Ovary (tissue), 3 donors: Measurements from ENCODE around the gene ADGRA1.

Source experiments
- CTCF ChIP-seq, 3 donors: fragments of 450-650 bp in 2 of 3; fragments of 200-600 bp in 1 of 3; IDR thresholded peaks; one replicate each; pipeline versions ENCODE4 v1.5.1 to v1.8.0; 2016 to 2022; ENCODE audit warnings: antibody characterized with exemption in 3 of 3, mild to moderate bottlenecking in 1 of 3
- POLR2A ChIP-seq: fragments of 450-650 bp; IDR thresholded peaks from one replicate; pipeline ENCODE4 v1.6.1; 2017; ENCODE audit warnings: antibody characterized with exemption, mild to moderate bottlenecking, moderate library complexity
- donor health status: DM: no; HTN: no; CAD: no.

GRCh38 chr10:133177380-133178157, 89.8 kb downstream of the ADGRA1 start:
- TF ChIP-seq CTCF (IDR thresholded peaks at IDR 0.05) (no peak), POLR2A (no peak)
